Non-pigmented ciliary epithelial cell (primary cell): ENCODE measurements around the gene PMEPA1.

Source experiments
- DNase-seq: peaks from one replicate; pipeline ENCODE4 v3.0.0-alpha.2; 2010; ENCODE audit warnings: low read depth

PMEPA1 gene

GRCh38 chr20:57622579-57623381, 87.0 kb downstream of the PMEPA1 start:
- DNase-seq = peak; percentile 47

GRCh38 chr20:57622201-57622570, 87.6 kb downstream of the PMEPA1 start:
- no peak for DNase-seq

- no peak for DNase-seq
These were observed 88.2 kb downstream of the PMEPA1 start for GRCh38 chr20:57621421-57622200.

GRCh38 chr20:57620999-57621398, 88.8 kb downstream of the PMEPA1 start:
- no peak for DNase-seq

GRCh38 chr20:57620274-57620990, 89.4 kb downstream of the PMEPA1 start, which contains the start of gene ZBP1:
TSS of gene ZBP1 (minus strand) at chr20:57620426. CDS start at chr20:57620295, 131 bp downstream.
- DNase-seq = no peak

- no peak for DNase-seq
These were observed 90.6 kb downstream of the PMEPA1 start for GRCh38 chr20:57619051-57619831.

GRCh38 chr20:57618764-57619050, 91.1 kb downstream of the PMEPA1 start:
- DNase-seq = no peak

GRCh38 chr20:57618091-57618763, 91.6 kb downstream of the PMEPA1 start:
- no peak for DNase-seq

- DNase-seq = no peak
These were observed 92.6 kb downstream of the PMEPA1 start for GRCh38 chr20:57617079-57617795.

- DNase-seq = no peak
These were observed 93.5 kb downstream of the PMEPA1 start for GRCh38 chr20:57616143-57616951.

- DNase-seq = no peak
These were observed 94.4 kb downstream of the PMEPA1 start for GRCh38 chr20:57615445-57615811.

- DNase-seq = no peak
These were observed 95.0 kb downstream of the PMEPA1 start for GRCh38 chr20:57614490-57615444.

GRCh38 chr20:57613481-57613921, 96.3 kb downstream of the PMEPA1 start:
- no peak for DNase-seq

- DNase-seq = no peak
These were observed 96.9 kb downstream of the PMEPA1 start for GRCh38 chr20:57612916-57613315.

- no peak for DNase-seq
These were observed 97.4 kb downstream of the PMEPA1 start for GRCh38 chr20:57612436-57612835.

GRCh38 chr20:57611586-57612311, 98.1 kb downstream of the PMEPA1 start:
- DNase-seq = no peak

GRCh38 chr20:57610261-57610952, 99.4 kb downstream of the PMEPA1 start:
- DNase-seq = no peak

GRCh38 chr20:57609842-57610167, 100.0 kb downstream of the PMEPA1 start:
- DNase-seq = no peak
